IMR-90 (cell line): ENCODE results near the gene MTF1. TPM values are rescaled to one million over a fixed set of nuclear protein-coding genes. Genes with fewer than 3 reads are reported as not detected.

Experiments used
- ATAC-seq: fragments of 200-7000 bp; cut with Tn5 transposase; 2 replicates; pipeline ENCODE4 v1.9.1; 2020; ENCODE audit warnings: low read depth, mild to moderate bottlenecking, moderate library complexity
- BruUV-seq: library from RNA; stranded (reverse); fragments of 400-500 nt; replicated peaks from 2 replicates; lab custom pipeline; 2021; lab: Mats Ljungman, UMichigan
- CTCF ChIA-PET: fragments of 300-600 bp; formaldehyde crosslinking; extraction: SDS; loops from one replicate; lab custom pipeline; 2021; ENCODE audit warnings: antibody characterized with exemption; lab: Yijun Ruan, JAX
- POLR2A ChIA-PET: fragments of 300-600 bp; sonication (Branson Sonifier 250); formaldehyde crosslinking; loops from one replicate; lab custom pipeline; 2022; ENCODE audit warnings: antibody characterized with exemption; ENCODE audit not compliant: unreplicated experiment; lab: Charles Lee
- DNase-seq: peaks from one replicate; pipeline ENCODE4 v3.0.0; 2013
- H2AFZ ChIP-seq: replicated peaks from 2 replicates; pipeline ENCODE3; 2013; ENCODE audit warnings: low read length, mild to moderate bottlenecking; ENCODE audit not compliant: poor library complexity
- H2AK5ac ChIP-seq: 2 replicates; pipeline ENCODE4 v1.6.1; 2013; ENCODE audit warnings: low read depth, low read length, inconsistent platforms
- H2AK9ac ChIP-seq: replicated peaks from 2 replicates; pipeline ENCODE3; 2013; ENCODE audit warnings: mild to moderate bottlenecking, low read depth, low read length, moderate library complexity; ENCODE audit not compliant: poor library complexity
- H2BK120ac ChIP-seq: 2 replicates; pipeline ENCODE4 v1.6.1; 2013; ENCODE audit warnings: low read depth, low read length, inconsistent platforms
- H2BK15ac ChIP-seq: 3 replicates; pipeline ENCODE4 v1.6.1; 2013; ENCODE audit warnings: low read depth, low read length, inconsistent platforms
- H2BK20ac ChIP-seq: 2 replicates; pipeline ENCODE4 v1.6.1; 2013; ENCODE audit warnings: low read depth, mild to moderate bottlenecking, inconsistent platforms, low read length, moderate library complexity
- H2BK5ac ChIP-seq: 2 replicates; pipeline ENCODE4 v1.6.1; 2013; ENCODE audit warnings: mild to moderate bottlenecking, low read depth, low read length, inconsistent platforms; ENCODE audit not compliant: poor library complexity, severe bottlenecking
- H3K14ac ChIP-seq: replicated peaks from 2 replicates; pipeline ENCODE4 v1.6.1; 2013; ENCODE audit warnings: low read depth, low read length, inconsistent platforms
- H3K18ac ChIP-seq: 2 replicates; pipeline ENCODE4 v1.6.1; 2013; ENCODE audit warnings: low read depth, low read length, control low read depth
- H3K23ac ChIP-seq: 2 replicates; pipeline ENCODE4 v1.6.1; 2013; ENCODE audit warnings: low read depth, low read length, inconsistent platforms
- H3K27ac ChIP-seq: 2 replicates; pipeline ENCODE4 v1.5.1; 2013; ENCODE audit warnings: mild to moderate bottlenecking, control low read depth, low read length; ENCODE audit not compliant: insufficient read depth
- H3K27me3 ChIP-seq: 2 replicates; pipeline ENCODE4 v1.6.1; 2013; ENCODE audit warnings: low read length; ENCODE audit not compliant: control insufficient read depth, insufficient read depth
- H3K36me3 ChIP-seq: 2 replicates; pipeline ENCODE4 v1.6.1; 2013; ENCODE audit warnings: low read length, mixed read lengths; ENCODE audit not compliant: control insufficient read depth, insufficient read depth
- H3K4ac ChIP-seq: 2 replicates; pipeline ENCODE4 v1.6.1; 2013; ENCODE audit warnings: low read depth, low read length, inconsistent platforms
- H3K4me1 ChIP-seq: 2 replicates; pipeline ENCODE4 v1.6.1; 2013; ENCODE audit warnings: low read length, mixed read lengths; ENCODE audit not compliant: control insufficient read depth, insufficient read depth
- H3K4me2 ChIP-seq: 2 replicates; pipeline ENCODE4 v1.6.1; 2013; ENCODE audit warnings: low read depth, mild to moderate bottlenecking, control low read depth, low read length, moderate library complexity
- H3K4me3 ChIP-seq: 2 replicates; pipeline ENCODE4 v1.5.1; 2013; ENCODE audit warnings: low read depth, mild to moderate bottlenecking, control low read depth, low read length, moderate library complexity; ENCODE audit not compliant: insufficient read depth
- H3K56ac ChIP-seq: 2 replicates; pipeline ENCODE4 v1.6.1; 2013; ENCODE audit warnings: low read length, inconsistent platforms; ENCODE audit not compliant: insufficient read depth; ENCODE audit errors: extremely low read depth
- H3K79me1 ChIP-seq, 2 experiments: 2 replicates each; pipeline ENCODE4 v1.6.1; 2013; ENCODE audit warnings: low read length in 2 of 2, inconsistent platforms in 1 of 2, low read depth in 1 of 2
- H3K9ac ChIP-seq: 2 replicates; pipeline ENCODE4 v1.6.1; 2013; ENCODE audit warnings: low read depth, low read length, control low read depth
- H3K9me1 ChIP-seq: 2 replicates; pipeline ENCODE4 v1.6.1; 2013; ENCODE audit warnings: low read length, inconsistent platforms; ENCODE audit not compliant: insufficient read depth
- H3K9me3 ChIP-seq: 2 replicates; pipeline ENCODE4 v1.6.1; 2013; ENCODE audit warnings: low read length; ENCODE audit not compliant: control insufficient read depth, insufficient read depth
- H4K20me1 ChIP-seq: 2 replicates; pipeline ENCODE4 v1.6.1; 2013; ENCODE audit warnings: low read length, inconsistent platforms; ENCODE audit not compliant: insufficient read depth
- H4K5ac ChIP-seq: 2 replicates; pipeline ENCODE4 v1.6.1; 2013; ENCODE audit warnings: mild to moderate bottlenecking, low read depth, low read length, control low read depth
- H4K8ac ChIP-seq, 2 experiments: 2 replicates each; pipeline ENCODE4 v1.6.1; 2013; ENCODE audit warnings: low read depth in 2 of 2, low read length in 2 of 2, control low read depth in 1 of 2, inconsistent platforms in 1 of 2
- H4K91ac ChIP-seq: 2 replicates; pipeline ENCODE4 v1.6.1; 2013; ENCODE audit warnings: low read depth, low read length, inconsistent platforms; ENCODE audit not compliant: insufficient read depth
- BHLHE40 ChIP-seq: fragments of 150-350 bp; IDR thresholded peaks from 2 replicates; pipeline ENCODE4 v1.6.1; 2016; ENCODE audit warnings: mild to moderate bottlenecking, low read depth, low read length
- CEBPB ChIP-seq: IDR thresholded peaks from 2 replicates; pipeline ENCODE4 v1.6.1; 2012; ENCODE audit warnings: low read depth, low read length, improper control_type of control experiment
- CHD1 ChIP-seq: IDR thresholded peaks from 2 replicates; pipeline ENCODE4 v1.6.1; 2012; ENCODE audit warnings: low read depth, low read length, improper control_type of control experiment
- FOS ChIP-seq: fragments of 150-350 bp; IDR thresholded peaks from 2 replicates; pipeline ENCODE4 v1.6.1; 2016; ENCODE audit warnings: low read depth, low read length
- MAFK ChIP-seq: IDR thresholded peaks from 2 replicates; pipeline ENCODE4 v1.6.1; 2012; ENCODE audit warnings: low read depth, low read length, improper control_type of control experiment
- RAD21 ChIP-seq: IDR thresholded peaks from 2 replicates; pipeline ENCODE4 v1.6.1; 2012; ENCODE audit warnings: low read length, improper control_type of control experiment
- RFX5 ChIP-seq: IDR thresholded peaks from 2 replicates; pipeline ENCODE4 v1.8.0; 2012; ENCODE audit warnings: low read depth, mild to moderate bottlenecking, low read length, moderate library complexity
- SMC3 ChIP-seq: fragments of 150-350 bp; IDR thresholded peaks from 2 replicates; pipeline ENCODE4 v1.6.1; 2016; ENCODE audit warnings: low read depth, mild to moderate bottlenecking, antibody characterized with exemption, low read length, moderate library complexity
- WGBS, 2 experiments: methylation state at CpG; one replicate each; pipeline versions ENCODE4 v1.1.5 to v1.1.7; 2013; ENCODE audit warnings: missing lambda C conversion rate in 2 of 2; ENCODE audit not compliant: insufficient read length in 1 of 2; ENCODE audit errors: extremely low coverage in 2 of 2; 5-methylcytosine and 5-hydroxymethylcytosine counted together
- dilution Hi-C: fragments of 300-500 bp; cut with HindIII; formaldehyde crosslinking; loops from one replicate; pipeline ENCODE4 v1.14.3; 2018; ENCODE audit warnings: low sequenced_read_pairs; ENCODE audit not compliant: unreplicated experiment
- in situ Hi-C: fragments of 300-500 bp; cut with MboI; formaldehyde crosslinking; loops from 3 replicates; pipeline ENCODE4 v1.14.3; 2019; ENCODE audit warnings: low sequenced_read_pairs, inconsistent platforms, mixed read lengths
- intact Hi-C: fragments of 100-400 bp; cut with micrococcal nuclease; formaldehyde crosslinking; loops from 2 replicates; pipeline ENCODE4 v1.10.0; 2022
- polyA plus RNA-seq, 3 experiments: library from polyadenylated mRNA; depleted of rRNA; stranded (reverse); fragments of >200 nt; gene quantifications; 2 replicates each; pipeline ENCODE4 v1.2.3, GENCODE V29; 2012; ENCODE audit warnings: low replicate concordance in 1 of 3
- total RNA-seq: library from RNA; depleted of rRNA; stranded (reverse); fragments of >200 nt; gene quantifications from 2 replicates; pipeline ENCODE4 v1.2.3, GENCODE V29; 2012

The MTF1 gene
- total and polyA plus RNA-seq, 2 of the 4 experiments (the other 2 are of a cell fraction): 2.3 to 4.7 TPM

DNA sequence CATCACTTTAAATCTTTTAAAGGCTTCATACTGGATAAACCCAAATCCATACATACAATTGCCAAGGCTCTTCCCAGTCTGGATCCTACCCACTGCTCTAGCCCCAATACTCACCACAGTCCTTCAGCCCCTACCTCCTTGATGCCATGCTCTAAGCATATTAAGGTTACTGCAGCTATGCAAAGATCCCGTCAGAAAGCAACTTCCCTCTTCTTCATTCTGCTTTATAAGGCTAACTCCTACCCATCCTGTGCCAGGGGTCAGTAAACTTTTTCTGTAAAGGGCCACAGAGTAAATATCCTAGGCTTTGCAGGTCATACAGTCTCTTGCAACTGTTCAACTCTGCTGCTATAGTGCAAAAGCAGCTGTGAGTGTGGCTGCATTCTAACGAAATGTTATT is 34.3 kb upstream of the MTF1 start:
- no peak overlapping the region for H4K8ac ChIP-seq
- H3K56ac ChIP-seq: no peak overlapping the region
- no peak overlapping the region for H4K5ac ChIP-seq
- ChIA-PET CTCF (no interaction called here), POLR2A (no interaction called here)
- dilution Hi-C loops (no loop called here), in situ Hi-C loops (no loop called here), intact Hi-C loops (no loop called here)
- WGBS, 2 experiments: 80% methylated on average over 1 of the region's 2 CpGs; no CpG with 5 or more reads in 1 of the 2 experiments
- BruUV-seq: no TSS peak
- H3K14ac ChIP-seq: no peak overlapping the region
- no peaks in the 10 kb centered on the region for H3K9me1 ChIP-seq
- no peak overlapping the region for H3K9ac ChIP-seq
- H3K18ac ChIP-seq: no peak overlapping the region
- ATAC-seq: no peak
- no peak overlapping the region for H2BK120ac ChIP-seq
- no peak overlapping the region for H3K4ac ChIP-seq
- H3K4me1 ChIP-seq: peaks cover 2% of the 10 kb centered on the region; the same call in 1 of the 2 replicates
- TF ChIP-seq BHLHE40 (no peak), SMC3 (no peak), FOS (no peak), CHD1 (no peak), MAFK (no peak), CEBPB (no peak), RFX5 (no peak), RAD21 (no peak)
- no peak overlapping the region for H2AK9ac ChIP-seq
- no peak overlapping the region for H3K23ac ChIP-seq
- no peak overlapping the region for H2AFZ ChIP-seq
- no peak overlapping the region for H4K91ac ChIP-seq
- H3K4me3 ChIP-seq: no peak overlapping the region
- no peak overlapping the region for H2BK5ac ChIP-seq
- H3K27ac ChIP-seq: no peak overlapping the region
- H3K27me3 ChIP-seq: no peaks in the 10 kb centered on the region
- H4K20me1 ChIP-seq: no peaks in the 10 kb centered on the region; the same call in 1 of the 2 replicates
- no peak overlapping the region for H2BK15ac ChIP-seq
- peaks cover 3 to 9% of the 10 kb centered on the region in 2 experiments; a peak in 1 of 4 replicates for H3K79me1 ChIP-seq
- peaks cover 3% of the 10 kb centered on the region for H3K9me3 ChIP-seq
- DNase-seq: no peak
- no peak overlapping the region for H2BK20ac ChIP-seq
- H3K4me2 ChIP-seq: no peak overlapping the region
- H3K36me3 ChIP-seq: peaks cover 14% of the 10 kb centered on the region
- H2AK5ac ChIP-seq: no peak overlapping the region
